ENCODE results near the gene MRPL43. TPM values are rescaled to one million over a fixed set of nuclear protein-coding genes. Genes with fewer than 3 reads are reported as not detected.

MRPL43 gene
- total and polyA plus RNA-seq, 12 donors, result 43.8 to 123 (median 55.5) TPM

- intact Hi-C loops (cut with DNase I), result loop anchor here in 4 of 10 donors (1.0 to 10.0 kb wide), 5 partner anchors 14 to 66 kb away; partner anchors contain the start of genes KAZALD1 (in 2 of the 4), PDZD7 (in 1 of the 4) and SFXN3 (in 1 of the 4)
- peak; percentile 94 to 99 (median 97) for TF ChIP-seq CTCF (IDR thresholded peaks at IDR 0.05)
- Histone ChIP-seq H3K36me3 (peaks cover 0 to 20% (median 15%) of the 10 kb centered on the region in 9 donors), H3K4me1 (peaks cover 16 to 67% (median 58%) of the 10 kb centered on the region in 9 donors), H3K4me3 (peak overlapping the region; percentile 61 to 93 (median 85)), H3K27me3 (no peaks in the 10 kb centered on the region), H3K9me3 (no peaks in the 10 kb centered on the region), H3K27ac (peak overlapping the region; percentile 98 to 100 (median 100))
- DNase-seq (peak; percentile 84 to 88), ATAC-seq (peak; percentile 62 to 79 (median 72))
- 0 to 1% methylated on average over 74 to 83 of the region's 83 CpGs for WGBS, 2 donors
Observed at GRCh38 chr10:100998991-100999741, 11.9 kb upstream of the MRPL43 start.

DNA sequence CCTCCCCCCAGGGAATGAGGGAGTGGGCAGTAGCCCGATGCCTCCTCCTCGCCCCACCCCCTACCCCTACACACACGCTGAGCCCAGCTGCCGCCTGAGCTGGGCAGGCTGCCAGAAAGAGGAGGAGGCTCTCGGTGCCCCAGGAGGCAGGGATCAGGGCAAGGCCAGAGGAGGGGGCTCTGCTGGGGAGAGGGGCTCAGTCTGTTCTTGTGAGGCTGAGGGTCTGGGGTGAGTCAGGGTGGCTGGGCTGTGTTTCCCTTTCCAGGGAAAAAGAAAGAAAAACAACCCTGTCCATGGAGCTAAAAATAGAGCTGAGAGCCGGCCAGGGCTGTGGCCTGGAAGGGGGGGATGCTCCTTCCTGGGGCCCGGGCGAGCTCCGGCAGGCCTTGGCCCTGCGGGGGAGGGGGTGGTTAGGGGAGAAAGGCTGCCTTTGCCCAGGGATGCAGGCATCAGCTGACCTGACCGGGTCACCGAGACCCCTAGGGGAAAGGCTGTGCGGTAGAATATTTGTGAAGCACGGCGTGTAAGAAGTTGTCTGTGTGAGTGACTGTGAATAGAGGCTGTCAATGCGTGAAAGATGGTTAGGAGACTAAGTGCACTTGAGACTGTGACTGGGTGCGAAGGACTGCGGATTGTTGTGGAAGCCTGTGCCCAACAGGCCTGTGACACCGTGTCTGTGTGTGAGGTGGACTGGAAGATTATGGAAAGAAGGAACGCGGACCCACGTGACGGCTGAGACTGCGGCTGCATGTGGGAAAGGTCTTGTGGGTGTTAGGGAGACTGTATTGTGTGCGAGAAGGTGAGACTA lies 11.1 kb upstream of the MRPL43 start:
- intact Hi-C loops (cut with DNase I), result loop anchor here in 4 of 10 donors (1.0 to 10.0 kb wide), 5 partner anchors 14 to 66 kb away; partner anchors contain the start of genes KAZALD1 (in 2 of the 4), PDZD7 (in 1 of the 4) and SFXN3 (in 1 of the 4)
- peaks cover 0 to 18% (median 8%) of the 10 kb centered on the region in 9 donors for H3K36me3 ChIP-seq
- peak overlapping the region; percentile 98 to 100 (median 100) for H3K27ac ChIP-seq
- no peaks in the 10 kb centered on the region for H3K27me3 ChIP-seq
- WGBS, 2 donors, result 1% methylated on average over 25 of the region's 25 CpGs
- no peaks in the 10 kb centered on the region for H3K9me3 ChIP-seq
- ATAC-seq (peak; percentile 50 to 81 (median 72)), DNase-seq (peak; percentile 86 to 90)
- H3K4me1 ChIP-seq, result peaks cover 16 to 59% (median 51%) of the 10 kb centered on the region in 9 donors
- H3K4me3 ChIP-seq, result peak overlapping the region; percentile 61 to 93 (median 85)
- TF ChIP-seq CTCF (IDR thresholded peaks at IDR 0.05), result no peak

- Histone ChIP-seq H3K4me3 (peak overlapping the region; percentile 44 to 93 (median 85)), H3K27ac (peak overlapping the region; percentile 98 to 100 (median 100)), H3K36me3 (peaks cover 0 to 18% (median 0%) of the 10 kb centered on the region in 9 donors), H3K27me3 (no peaks in the 10 kb centered on the region), H3K4me1 (peaks cover 15 to 52% (median 42%) of the 10 kb centered on the region in 9 donors), H3K9me3 (no peaks in the 10 kb centered on the region)
- WGBS, 2 donors, result 1% methylated on average over 66 of the region's 66 CpGs
- peak; percentile 73 to 87 for DNase-seq
- TF ChIP-seq CTCF (IDR thresholded peaks at IDR 0.05), result peak; percentile 76 to 96 (median 90)
- ATAC-seq, result peak; percentile 30 to 66 (median 56)
- intact Hi-C loops (cut with DNase I), result loop anchor here in 5 of 10 donors (1.0 to 10.0 kb wide), 5 partner anchors 15 to 67 kb away; partner anchors contain the start of genes KAZALD1 (in 2 of the 5), PDZD7 (in 1 of the 5) and SFXN3 (in 1 of the 5)
Observed at GRCh38 chr10:100997360-100998182, 10.3 kb upstream of the MRPL43 start.

Data from heart right ventricle (tissue), 16 donors.